ENCODE results near the gene EPB41L1.

Gene EPB41L1

GRCh38 chr20:36150489-36150846 is 4.1 kb upstream of the EPB41L1 start:
- H3K27me3 ChIP-seq (ENCODE audit: control insufficient read depth, insufficient read depth, low read length): no peaks in the 10 kb centered on the region
- no peak overlapping the region for H3K27ac ChIP-seq (ENCODE audit: low read depth, low read length)
- no peak overlapping the region for H3K4me3 ChIP-seq (ENCODE audit: low read length)
- H3K36me3 ChIP-seq (ENCODE audit: control insufficient read depth, insufficient read depth, low read length): no peaks in the 10 kb centered on the region
- no peak overlapping the region for H3K9ac ChIP-seq (ENCODE audit: low read length)
- H3K4me1 ChIP-seq (ENCODE audit: control insufficient read depth, insufficient read depth, low read length): peaks cover 7% of the 10 kb centered on the region

- Histone ChIP-seq H3K27ac (ENCODE audit: low read depth, low read length) (no peak overlapping the region), H3K4me3 (ENCODE audit: low read length) (no peak overlapping the region), H3K4me1 (ENCODE audit: control insufficient read depth, insufficient read depth, low read length) (peaks cover 7% of the 10 kb centered on the region), H3K36me3 (ENCODE audit: control insufficient read depth, insufficient read depth, low read length) (no peaks in the 10 kb centered on the region), H3K9ac (ENCODE audit: low read length) (no peak overlapping the region), H3K27me3 (ENCODE audit: control insufficient read depth, insufficient read depth, low read length) (no peaks in the 10 kb centered on the region)
Observed at GRCh38 chr20:36150847-36151539, 3.5 kb upstream of the EPB41L1 start.

GRCh38 chr20:36152261-36152660 is 2.3 kb upstream of the EPB41L1 start:
- Histone ChIP-seq H3K4me1 (ENCODE audit: control insufficient read depth, insufficient read depth, low read length) (peaks cover 7% of the 10 kb centered on the region), H3K36me3 (ENCODE audit: control insufficient read depth, insufficient read depth, low read length) (no peaks in the 10 kb centered on the region), H3K9ac (ENCODE audit: low read length) (no peak overlapping the region), H3K27me3 (ENCODE audit: control insufficient read depth, insufficient read depth, low read length) (no peaks in the 10 kb centered on the region), H3K4me3 (ENCODE audit: low read length) (no peak overlapping the region), H3K27ac (ENCODE audit: low read depth, low read length) (no peak overlapping the region)

- no peak overlapping the region for H3K27ac ChIP-seq (ENCODE audit: low read depth, low read length)
- no peaks in the 10 kb centered on the region for H3K27me3 ChIP-seq (ENCODE audit: control insufficient read depth, insufficient read depth, low read length)
- no peaks in the 10 kb centered on the region for H3K36me3 ChIP-seq (ENCODE audit: control insufficient read depth, insufficient read depth, low read length)
- no peak overlapping the region for H3K4me3 ChIP-seq (ENCODE audit: low read length)
- H3K9ac ChIP-seq (ENCODE audit: low read length): no peak overlapping the region
- peaks cover 7% of the 10 kb centered on the region for H3K4me1 ChIP-seq (ENCODE audit: control insufficient read depth, insufficient read depth, low read length)
Observed at GRCh38 chr20:36153204-36153603, 1.3 kb upstream of the EPB41L1 start.

- H3K4me1 ChIP-seq (ENCODE audit: control insufficient read depth, insufficient read depth, low read length): peaks cover 7% of the 10 kb centered on the region
- peak overlapping the region; percentile 20 for H3K27ac ChIP-seq (ENCODE audit: low read depth, low read length)
- H3K9ac ChIP-seq (ENCODE audit: low read length): peak overlapping the region; percentile 50
- no peaks in the 10 kb centered on the region for H3K27me3 ChIP-seq (ENCODE audit: control insufficient read depth, insufficient read depth, low read length)
- no peaks in the 10 kb centered on the region for H3K36me3 ChIP-seq (ENCODE audit: control insufficient read depth, insufficient read depth, low read length)
- peak overlapping the region; percentile 75 for H3K4me3 ChIP-seq (ENCODE audit: low read length)
Observed at GRCh38 chr20:36153736-36154699, 522 bp upstream of the EPB41L1 start.

GRCh38 chr20:36155629-36155971 is 1.1 kb downstream of the EPB41L1 start:
- H3K4me3 ChIP-seq (ENCODE audit: low read length): no peak overlapping the region
- H3K27me3 ChIP-seq (ENCODE audit: control insufficient read depth, insufficient read depth, low read length): no peaks in the 10 kb centered on the region
- no peaks in the 10 kb centered on the region for H3K36me3 ChIP-seq (ENCODE audit: control insufficient read depth, insufficient read depth, low read length)
- H3K4me1 ChIP-seq (ENCODE audit: control insufficient read depth, insufficient read depth, low read length): peaks cover 7% of the 10 kb centered on the region
- no peak overlapping the region for H3K9ac ChIP-seq (ENCODE audit: low read length)
- no peak overlapping the region for H3K27ac ChIP-seq (ENCODE audit: low read depth, low read length)

GRCh38 chr20:36155991-36156390 is 1.5 kb downstream of the EPB41L1 start:
- H3K36me3 ChIP-seq (ENCODE audit: control insufficient read depth, insufficient read depth, low read length): no peaks in the 10 kb centered on the region
- no peak overlapping the region for H3K4me3 ChIP-seq (ENCODE audit: low read length)
- H3K27ac ChIP-seq (ENCODE audit: low read depth, low read length): no peak overlapping the region
- H3K27me3 ChIP-seq (ENCODE audit: control insufficient read depth, insufficient read depth, low read length): no peaks in the 10 kb centered on the region
- peaks cover 7% of the 10 kb centered on the region for H3K4me1 ChIP-seq (ENCODE audit: control insufficient read depth, insufficient read depth, low read length)
- no peak overlapping the region for H3K9ac ChIP-seq (ENCODE audit: low read length)

GRCh38 chr20:36157610-36158009 is 3.1 kb downstream of the EPB41L1 start:
- Histone ChIP-seq H3K4me1 (ENCODE audit: control insufficient read depth, insufficient read depth, low read length) (peaks cover 7% of the 10 kb centered on the region), H3K4me3 (ENCODE audit: low read length) (no peak overlapping the region), H3K27me3 (ENCODE audit: control insufficient read depth, insufficient read depth, low read length) (no peaks in the 10 kb centered on the region), H3K36me3 (ENCODE audit: control insufficient read depth, insufficient read depth, low read length) (no peaks in the 10 kb centered on the region), H3K27ac (ENCODE audit: low read depth, low read length) (no peak overlapping the region), H3K9ac (ENCODE audit: low read length) (no peak overlapping the region)

GRCh38 chr20:36158160-36158741 is 3.7 kb downstream of the EPB41L1 start:
- Histone ChIP-seq H3K9ac (ENCODE audit: low read length) (no peak overlapping the region), H3K27ac (ENCODE audit: low read depth, low read length) (no peak overlapping the region), H3K36me3 (ENCODE audit: control insufficient read depth, insufficient read depth, low read length) (no peaks in the 10 kb centered on the region), H3K27me3 (ENCODE audit: control insufficient read depth, insufficient read depth, low read length) (no peaks in the 10 kb centered on the region), H3K4me1 (ENCODE audit: control insufficient read depth, insufficient read depth, low read length) (peaks cover 7% of the 10 kb centered on the region), H3K4me3 (ENCODE audit: low read length) (no peak overlapping the region)

GRCh38 chr20:36159833-36160232 is 5.3 kb downstream of the EPB41L1 start:
- Histone ChIP-seq H3K36me3 (ENCODE audit: control insufficient read depth, insufficient read depth, low read length) (no peaks in the 10 kb centered on the region), H3K27ac (ENCODE audit: low read depth, low read length) (no peak overlapping the region), H3K4me1 (ENCODE audit: control insufficient read depth, insufficient read depth, low read length) (no peaks in the 10 kb centered on the region), H3K27me3 (ENCODE audit: control insufficient read depth, insufficient read depth, low read length) (no peaks in the 10 kb centered on the region), H3K9ac (ENCODE audit: low read length) (no peak overlapping the region), H3K4me3 (ENCODE audit: low read length) (no peak overlapping the region)

- H3K4me1 ChIP-seq (ENCODE audit: control insufficient read depth, insufficient read depth, low read length): no peaks in the 10 kb centered on the region
- no peaks in the 10 kb centered on the region for H3K36me3 ChIP-seq (ENCODE audit: control insufficient read depth, insufficient read depth, low read length)
- H3K27ac ChIP-seq (ENCODE audit: low read depth, low read length): no peak overlapping the region
- no peak overlapping the region for H3K9ac ChIP-seq (ENCODE audit: low read length)
- no peak overlapping the region for H3K4me3 ChIP-seq (ENCODE audit: low read length)
- H3K27me3 ChIP-seq (ENCODE audit: control insufficient read depth, insufficient read depth, low read length): no peaks in the 10 kb centered on the region
Observed at GRCh38 chr20:36162272-36162966, 7.9 kb downstream of the EPB41L1 start.

- H3K27me3 ChIP-seq (ENCODE audit: control insufficient read depth, insufficient read depth, low read length): no peaks in the 10 kb centered on the region
- no peaks in the 10 kb centered on the region for H3K36me3 ChIP-seq (ENCODE audit: control insufficient read depth, insufficient read depth, low read length)
- H3K4me3 ChIP-seq (ENCODE audit: low read length): no peak overlapping the region
- no peak overlapping the region for H3K27ac ChIP-seq (ENCODE audit: low read depth, low read length)
- H3K4me1 ChIP-seq (ENCODE audit: control insufficient read depth, insufficient read depth, low read length): no peaks in the 10 kb centered on the region
- no peak overlapping the region for H3K9ac ChIP-seq (ENCODE audit: low read length)
Observed at GRCh38 chr20:36167902-36168503, 13.5 kb downstream of the EPB41L1 start.
